GM20000 (cell line): ENCODE data around the gene CSMD2.

Source experiments
- DNase-seq: peaks from one replicate; pipeline ENCODE4 v3.0.0; 2012; ENCODE audit warnings: low spot score
- TF ChIP-seq, protein P1 (sequence below): IDR thresholded peaks from 2 replicates; pipeline ENCODE4 v1.5.1; 2012; ENCODE audit warnings: mild to moderate bottlenecking, control low read depth; ENCODE audit errors: extremely low read depth, missing control alignments

Gene CSMD2

DNA sequence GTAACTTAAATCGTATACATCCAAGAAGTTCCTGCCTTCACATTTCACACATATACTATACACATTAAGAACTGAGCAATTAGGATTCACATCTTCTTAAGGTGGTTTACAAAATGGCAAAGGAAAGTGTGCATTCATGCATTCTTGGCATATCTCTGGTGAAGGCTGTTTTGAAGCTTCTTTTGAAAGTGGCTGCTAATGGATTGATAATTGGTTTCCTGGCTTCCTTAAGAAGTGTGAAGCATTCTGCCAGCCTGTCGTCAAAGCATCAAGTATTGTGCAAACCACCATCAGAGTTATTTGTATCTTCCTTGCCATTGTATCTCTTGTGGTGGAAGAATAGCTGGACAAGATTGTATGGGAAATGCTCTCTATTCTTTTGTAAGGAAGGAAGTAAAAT, 396.2 kb downstream of the CSMD2 start:
- TF ChIP-seq, protein P1, sequence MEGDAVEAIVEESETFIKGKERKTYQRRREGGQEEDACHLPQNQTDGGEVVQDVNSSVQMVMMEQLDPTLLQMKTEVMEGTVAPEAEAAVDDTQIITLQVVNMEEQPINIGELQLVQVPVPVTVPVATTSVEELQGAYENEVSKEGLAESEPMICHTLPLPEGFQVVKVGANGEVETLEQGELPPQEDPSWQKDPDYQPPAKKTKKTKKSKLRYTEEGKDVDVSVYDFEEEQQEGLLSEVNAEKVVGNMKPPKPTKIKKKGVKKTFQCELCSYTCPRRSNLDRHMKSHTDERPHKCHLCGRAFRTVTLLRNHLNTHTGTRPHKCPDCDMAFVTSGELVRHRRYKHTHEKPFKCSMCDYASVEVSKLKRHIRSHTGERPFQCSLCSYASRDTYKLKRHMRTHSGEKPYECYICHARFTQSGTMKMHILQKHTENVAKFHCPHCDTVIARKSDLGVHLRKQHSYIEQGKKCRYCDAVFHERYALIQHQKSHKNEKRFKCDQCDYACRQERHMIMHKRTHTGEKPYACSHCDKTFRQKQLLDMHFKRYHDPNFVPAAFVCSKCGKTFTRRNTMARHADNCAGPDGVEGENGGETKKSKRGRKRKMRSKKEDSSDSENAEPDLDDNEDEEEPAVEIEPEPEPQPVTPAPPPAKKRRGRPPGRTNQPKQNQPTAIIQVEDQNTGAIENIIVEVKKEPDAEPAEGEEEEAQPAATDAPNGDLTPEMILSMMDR = no peak
- no peak for DNase-seq

DNA sequence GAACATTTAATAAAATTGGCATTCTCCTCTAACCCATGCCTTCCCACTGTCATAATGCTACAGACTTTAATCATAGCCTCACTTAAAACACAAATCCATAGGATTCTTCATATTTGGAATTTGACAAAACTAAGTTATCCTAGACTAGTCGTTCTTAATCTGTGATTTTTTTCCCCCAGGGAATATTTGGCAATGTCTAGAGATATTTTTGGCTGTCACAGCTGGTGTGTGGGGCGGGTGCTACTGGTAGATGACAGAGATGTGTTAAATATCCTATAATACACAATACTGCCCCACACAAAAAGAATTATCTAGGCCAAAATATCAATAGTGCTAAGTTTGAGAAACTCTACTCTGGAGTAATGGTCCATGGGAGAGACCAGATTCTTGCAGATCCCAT, 396.9 kb downstream of the CSMD2 start:
- TF ChIP-seq, protein P1 = no peak
- DNase-seq = no peak

DNA sequence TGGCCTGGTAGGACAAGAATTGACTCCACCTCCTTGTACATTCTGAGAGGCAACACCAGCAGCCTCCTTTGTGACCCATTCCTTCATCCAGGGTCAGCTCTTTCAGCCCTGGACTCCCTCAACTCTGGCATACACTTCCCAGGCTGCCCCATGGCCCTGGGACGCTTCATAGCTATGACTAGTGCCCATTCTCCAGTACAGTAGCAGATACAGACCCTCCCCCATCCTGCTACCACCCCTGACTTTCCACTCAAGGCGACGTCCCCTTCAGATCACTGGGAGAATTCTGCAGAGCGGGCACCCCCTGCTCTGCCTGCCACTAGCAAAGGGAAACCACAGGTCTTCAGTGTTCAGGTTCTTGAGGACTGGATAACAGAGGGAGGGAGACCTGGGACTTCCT, 400.9 kb downstream of the CSMD2 start:
- no peak for DNase-seq
- TF ChIP-seq, protein P1 = no peak

DNA sequence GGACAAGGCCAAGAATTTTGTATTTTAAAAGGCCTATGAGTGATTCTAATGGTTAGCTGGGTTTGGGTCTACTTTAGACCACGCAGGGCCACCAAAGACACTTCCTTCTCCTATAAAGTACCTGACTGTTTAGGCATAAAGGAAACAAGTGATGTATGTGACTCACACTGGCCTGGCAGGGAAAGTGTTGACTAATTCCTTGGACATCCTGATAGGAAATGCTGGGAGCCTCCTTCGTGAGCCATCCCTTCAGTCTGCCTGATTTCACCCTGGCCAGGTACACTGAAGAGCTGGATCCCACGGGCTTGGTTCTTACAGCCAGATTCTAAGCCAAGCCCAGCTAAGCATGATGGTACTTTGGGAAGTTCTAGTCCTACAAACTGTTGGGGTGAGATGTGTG, 401.6 kb downstream of the CSMD2 start:
- no peak for DNase-seq
- TF ChIP-seq, protein P1 = no peak

DNA sequence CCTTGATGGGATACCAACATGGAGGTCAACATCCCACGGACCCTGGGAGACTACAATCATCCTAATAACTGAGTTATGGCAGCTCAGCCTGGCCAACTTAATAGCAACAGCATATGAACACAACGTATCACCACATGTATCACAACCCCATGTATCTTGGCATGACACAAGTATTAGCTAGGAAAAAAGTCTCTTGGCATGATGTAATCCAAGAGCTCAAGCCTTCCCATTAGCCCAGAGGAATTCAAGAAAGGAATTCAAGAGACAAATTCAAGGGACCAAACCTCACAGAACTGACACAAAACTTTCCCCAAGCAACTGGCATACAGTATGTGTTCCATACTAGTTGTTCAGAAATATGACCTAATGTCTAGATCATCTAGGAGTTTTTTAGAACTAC, 402.1 kb downstream of the CSMD2 start:
- TF ChIP-seq, protein P1 = no peak
- DNase-seq = no peak

DNA sequence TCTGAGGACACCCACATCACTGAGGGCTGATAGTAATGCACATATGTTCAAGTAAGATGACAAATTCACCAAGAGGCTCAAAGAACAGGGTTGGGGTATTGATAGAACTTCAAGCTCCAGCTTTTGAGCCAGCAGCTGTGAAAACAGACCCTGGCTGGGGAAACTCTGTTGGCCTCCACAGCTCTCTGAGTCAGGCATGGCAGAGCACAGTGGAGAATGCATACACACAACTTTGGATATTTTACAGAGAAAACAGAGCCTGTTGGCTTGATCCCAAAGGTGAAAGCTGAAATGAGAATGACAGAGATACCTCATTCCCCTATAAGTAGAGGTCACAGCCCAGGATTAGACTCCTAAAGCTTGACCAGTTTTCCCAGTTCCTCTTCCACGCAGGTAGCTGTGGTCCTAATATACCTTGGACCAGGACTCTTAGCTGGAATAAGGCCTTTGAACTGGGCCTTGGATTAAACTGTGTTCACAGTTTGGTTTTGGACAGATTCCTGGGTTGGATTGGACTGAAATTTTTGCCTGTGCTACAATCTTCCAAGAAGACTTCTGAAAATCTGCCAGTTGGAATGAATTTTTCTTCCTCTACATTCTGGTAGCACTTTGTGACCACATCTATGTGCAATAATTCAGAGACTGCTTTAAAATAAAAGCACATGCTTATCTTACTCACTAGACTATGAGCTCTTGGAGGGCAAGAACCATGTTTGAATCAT, 402.8 kb downstream of the CSMD2 start:
- TF ChIP-seq, protein P1 = no peak
- no peak for DNase-seq

DNA sequence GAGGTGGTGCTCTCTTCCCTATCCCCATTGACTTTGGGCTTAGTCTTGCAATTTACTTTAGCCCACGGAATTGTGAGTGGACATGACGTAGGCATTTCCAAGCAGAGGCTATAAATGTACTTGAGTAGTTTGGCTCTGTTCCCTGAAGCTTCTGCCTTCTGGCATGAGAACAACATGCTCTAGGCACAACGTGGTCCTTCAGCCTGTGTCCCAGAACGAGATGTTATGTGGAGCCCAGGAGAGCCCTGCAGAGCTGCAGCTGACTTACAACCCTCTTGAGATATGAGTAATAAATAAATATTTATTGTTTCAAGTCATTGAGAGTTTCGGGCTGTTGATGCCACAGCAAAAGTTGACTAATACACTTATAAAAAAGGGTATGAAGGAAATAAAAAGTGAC, 406.3 kb downstream of the CSMD2 start:
- DNase-seq = no peak
- TF ChIP-seq, protein P1 = no peak
